Stimulated activated CD8-positive, alpha-beta memory T cell treated with anti-CD3 and anti-CD28 coated beads, Interleukin-2, amount 100 ng/mL, for 1 hour (primary cell): ENCODE results near the gene GLI1.
"Not testable (repeated sequence)": the region's sequence is repeated elsewhere in the genome, so short reads cannot be mapped to it uniquely, and the experiment has no call there.

Source experiments
- DNase-seq, 2 donors: peaks; one replicate each; pipeline ENCODE4 v3.0.0-alpha.2; 2020; ENCODE audit warnings: low read depth in 2 of 2

Gene GLI1

GRCh38 chr12:57459750-57460467 lies at the start of gene GLI1:
TSS of gene GLI1 (plus strand) at chr12:57459785. CDS start at chr12:57463692, 3,907 bp downstream.
- no peak for DNase-seq

GRCh38 chr12:57410534-57410933 lies 49.1 kb upstream of the GLI1 start:
- DNase-seq = no peak

- not testable (repeated sequence) for DNase-seq
Measured at GRCh38 chr12:57414160-57414559, 45.4 kb upstream of the GLI1 start.

GRCh38 chr12:57415088-57415487 lies 44.5 kb upstream of the GLI1 start:
- no peak for DNase-seq

- DNase-seq = no peak
Measured at GRCh38 chr12:57416039-57416996, 43.3 kb upstream of the GLI1 start.

GRCh38 chr12:57418255-57418654 lies 41.3 kb upstream of the GLI1 start:
- DNase-seq = no peak

- no peak for DNase-seq
Measured at GRCh38 chr12:57419495-57419894, 40.1 kb upstream of the GLI1 start.

- DNase-seq = no peak
Measured at GRCh38 chr12:57420482-57420881, 39.1 kb upstream of the GLI1 start.

- not testable (repeated sequence) for DNase-seq
Measured at GRCh38 chr12:57426948-57427347, 32.6 kb upstream of the GLI1 start.

- no peak for DNase-seq
Measured at GRCh38 chr12:57428965-57429364, 30.6 kb upstream of the GLI1 start.

- no peak for DNase-seq
Measured at GRCh38 chr12:57429473-57430111, 30.0 kb upstream of the GLI1 start.

- DNase-seq = no peak
Measured at GRCh38 chr12:57430112-57430930, 29.3 kb upstream of the GLI1 start.

- DNase-seq = peak; percentile 91
Measured at GRCh38 chr12:57430931-57431566, 28.5 kb upstream of the GLI1 start, which contains the start of gene R3HDM2. TSS of gene R3HDM2 (minus strand) at chr12:57431043. CDS start at chr12:57310428, 120,615 bp downstream.

- DNase-seq = no peak
Measured at GRCh38 chr12:57431654-57432188, 27.9 kb upstream of the GLI1 start.

GRCh38 chr12:57433370-57433769 lies 26.2 kb upstream of the GLI1 start:
- DNase-seq = no peak

GRCh38 chr12:57434517-57435223 lies 24.9 kb upstream of the GLI1 start, which contains the start of gene INHBC:
TSS of gene INHBC (plus strand) at chr12:57434784. CDS start at chr12:57434887, 103 bp downstream.
- no peak for DNase-seq

- DNase-seq = no peak
Measured at GRCh38 chr12:57435293-57435692, 24.3 kb upstream of the GLI1 start.

- DNase-seq = no peak
Measured at GRCh38 chr12:57438400-57438799, 21.2 kb upstream of the GLI1 start.

GRCh38 chr12:57439762-57440266 lies 19.8 kb upstream of the GLI1 start:
- DNase-seq = no peak
